Activated gamma-delta T cell treated with anti-CD3 and anti-CD28 coated beads, Interleukin-2, amount 50 U/mL, for 16 hours (primary cell): ENCODE results near the gene NKX1-1.

Experiments used
- DNase-seq: peaks from one replicate; pipeline ENCODE4 v3.0.0-alpha.2; 2020; ENCODE audit warnings: low read depth

NKX1-1 gene

DNA sequence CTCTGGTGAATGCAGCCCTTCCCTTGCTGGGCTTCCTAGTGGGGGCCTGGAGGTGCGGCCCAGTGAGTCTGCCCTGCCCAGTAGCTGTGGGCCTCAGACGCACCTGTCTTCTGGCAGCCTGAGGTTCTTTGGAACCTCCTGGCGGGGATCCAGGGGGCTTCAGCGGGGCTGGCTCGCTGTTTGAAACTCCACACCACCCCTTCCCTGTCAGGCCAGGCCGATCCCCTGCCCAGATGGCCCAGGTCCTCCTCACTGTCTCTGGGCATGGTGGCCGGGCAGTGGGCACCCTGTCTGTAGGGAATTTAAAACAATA is 10.7 kb upstream of the NKX1-1 start:
- DNase-seq, result no peak

DNA sequence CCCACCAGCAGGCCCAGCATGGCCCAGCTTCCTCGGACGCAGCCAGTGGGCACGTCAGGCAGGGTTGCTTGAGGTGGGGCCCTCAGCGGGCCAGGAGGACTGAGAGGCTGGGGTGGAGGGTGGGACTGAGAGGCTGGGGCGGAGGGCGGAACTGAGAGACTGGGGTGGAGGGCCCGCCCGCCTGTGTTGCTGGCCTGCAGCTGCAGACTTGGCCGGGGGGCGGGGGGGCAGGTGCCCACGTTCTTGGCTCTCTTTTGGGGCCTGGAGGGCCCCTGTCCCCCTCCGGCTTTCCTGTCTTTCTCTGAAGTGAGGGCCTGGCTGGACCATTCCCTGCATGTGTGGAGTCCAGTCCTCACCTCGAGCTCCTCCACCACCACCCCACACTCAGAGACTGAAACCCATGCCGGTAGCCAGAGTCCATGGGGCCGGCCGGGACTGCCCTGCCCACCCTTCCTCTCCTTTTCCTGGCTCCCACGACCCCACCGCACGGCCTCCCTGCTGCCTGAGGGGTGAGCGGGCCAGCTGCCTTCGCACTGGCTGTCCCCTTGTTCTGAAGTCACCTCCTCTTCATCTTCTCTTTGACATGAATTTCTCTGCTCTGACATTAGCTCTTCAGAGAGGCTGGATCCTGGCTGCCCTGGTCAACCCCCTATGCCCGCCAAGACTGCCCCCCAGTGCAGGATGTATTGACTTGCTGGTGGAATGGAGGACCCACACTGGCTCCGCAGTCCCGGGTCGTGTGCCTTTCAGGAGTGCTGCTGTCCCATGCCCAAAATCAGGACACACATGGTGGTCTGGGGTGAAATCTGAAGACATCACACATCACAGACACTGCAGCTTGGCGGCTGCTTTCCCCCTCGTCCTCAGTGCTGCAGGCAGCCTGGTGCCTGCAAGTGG is 10.1 kb upstream of the NKX1-1 start:
- DNase-seq, result no peak

DNA sequence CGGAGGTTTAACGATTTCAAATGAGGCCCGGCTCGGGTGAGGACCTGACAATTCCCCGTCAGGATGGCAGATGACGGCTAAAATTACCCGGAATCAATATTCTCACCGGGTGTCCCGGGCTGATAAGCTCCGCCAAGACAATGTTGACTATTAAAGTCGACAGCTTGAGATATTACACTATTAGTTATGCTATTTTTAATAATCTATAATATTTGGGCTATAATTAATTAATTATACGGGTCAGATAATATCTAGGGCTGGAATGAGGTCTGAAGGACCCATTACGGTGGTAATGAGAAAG is 9.4 kb upstream of the NKX1-1 start:
- DNase-seq, result no peak

DNA sequence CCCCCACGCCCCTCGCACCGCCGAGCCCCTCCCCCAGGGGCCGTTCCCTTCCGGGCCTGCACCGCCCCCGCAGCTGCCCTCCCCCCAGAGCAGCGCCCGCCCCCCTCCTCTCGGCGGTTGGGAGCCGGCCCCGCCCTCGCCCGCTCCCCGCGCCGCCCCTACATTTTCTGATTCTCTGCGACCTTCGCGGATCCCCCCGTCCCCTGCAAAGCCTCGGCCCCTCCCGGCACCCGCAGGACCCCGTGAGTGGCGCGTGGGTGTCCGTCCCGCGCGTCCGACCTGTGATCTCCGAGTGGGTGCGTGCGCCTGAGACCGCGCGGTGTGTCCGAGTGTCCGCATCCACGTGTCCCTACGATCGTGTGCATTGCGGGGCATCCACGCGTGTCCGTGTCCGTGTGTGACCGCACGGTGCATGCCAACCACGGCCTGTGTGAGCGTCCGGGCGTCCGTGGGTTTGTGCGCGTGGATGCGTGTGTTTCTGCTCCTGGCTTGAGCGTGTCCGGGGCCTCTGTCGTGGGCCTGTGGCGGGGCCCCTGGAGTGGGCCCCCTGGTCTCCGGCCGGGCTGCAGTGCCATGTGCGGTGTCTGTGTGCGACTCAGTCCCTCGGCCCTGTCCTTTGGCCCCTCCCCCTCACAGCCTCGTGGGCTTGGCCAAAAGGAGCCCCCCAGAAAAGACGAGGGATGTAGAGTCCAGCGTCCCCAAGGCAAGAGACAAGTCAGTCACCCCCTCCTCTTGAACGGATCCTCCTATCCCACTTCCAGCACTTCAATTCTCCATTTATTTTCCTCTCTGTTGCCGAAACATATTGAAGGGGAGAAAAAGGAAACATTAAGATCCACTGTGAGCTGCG is 8.8 kb upstream of the NKX1-1 start:
- no peak for DNase-seq

DNA sequence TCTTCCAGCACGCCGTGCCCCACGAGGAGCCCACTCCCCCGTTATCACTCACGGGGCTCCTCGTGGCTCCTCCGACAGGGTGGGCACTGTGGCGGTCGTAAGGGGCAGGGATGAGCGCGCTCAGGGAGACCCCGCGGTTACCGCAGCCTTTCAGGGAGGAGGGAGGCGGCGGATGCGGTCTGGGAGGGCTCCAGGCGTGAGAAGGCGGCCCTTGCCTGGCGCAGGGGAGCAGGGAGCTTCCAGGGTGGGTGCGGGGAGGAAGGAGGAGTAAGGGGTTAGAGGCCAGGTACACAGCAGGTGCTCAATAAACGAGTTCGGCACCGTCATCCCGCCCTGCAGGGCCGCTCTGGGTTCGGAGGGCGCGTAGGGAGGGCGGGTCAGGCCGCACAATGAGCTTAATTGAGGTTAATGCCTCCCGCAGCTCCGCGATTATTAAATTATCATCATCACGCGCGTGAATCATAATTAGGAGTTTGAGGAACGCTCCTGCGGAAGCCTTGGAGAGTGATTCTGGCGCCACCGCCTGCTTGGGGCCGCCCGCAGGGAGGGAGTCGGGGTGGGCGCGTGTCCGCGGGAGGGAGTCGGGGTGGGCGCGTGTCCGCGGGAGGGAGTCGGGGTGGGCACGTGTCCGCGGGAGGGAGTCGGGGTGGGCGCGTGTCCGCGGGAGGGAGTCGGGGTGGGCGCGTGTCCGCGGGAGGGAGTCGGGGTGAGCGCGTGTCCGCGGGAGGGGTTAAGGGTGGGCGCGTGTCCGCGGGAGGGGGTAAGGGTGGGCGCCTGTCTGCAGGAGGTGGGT is 7.6 kb upstream of the NKX1-1 start:
- DNase-seq, result no peak

DNA sequence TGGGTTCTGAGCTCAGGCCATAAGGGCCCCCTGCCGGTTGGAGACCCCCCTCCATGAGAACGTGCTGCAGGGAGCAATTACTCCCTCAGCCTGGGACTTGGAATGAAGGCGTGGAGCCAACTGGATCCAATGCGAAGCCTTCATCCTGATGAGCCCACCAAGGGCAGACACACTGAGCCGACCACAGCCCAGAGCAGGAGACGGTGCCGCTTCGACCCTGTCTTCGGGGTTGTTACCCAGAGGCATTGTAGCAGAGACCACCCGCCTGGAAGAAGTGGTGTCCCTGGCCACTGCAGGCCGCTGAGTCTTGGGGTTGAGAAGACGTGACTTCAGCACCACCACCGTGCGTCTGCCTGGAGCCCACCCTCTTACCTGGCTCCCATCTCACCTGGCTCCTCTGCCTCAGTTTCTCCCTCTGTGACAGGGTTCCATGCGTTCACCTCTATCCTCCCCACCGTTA is 7.0 kb upstream of the NKX1-1 start:
- no peak for DNase-seq

DNA sequence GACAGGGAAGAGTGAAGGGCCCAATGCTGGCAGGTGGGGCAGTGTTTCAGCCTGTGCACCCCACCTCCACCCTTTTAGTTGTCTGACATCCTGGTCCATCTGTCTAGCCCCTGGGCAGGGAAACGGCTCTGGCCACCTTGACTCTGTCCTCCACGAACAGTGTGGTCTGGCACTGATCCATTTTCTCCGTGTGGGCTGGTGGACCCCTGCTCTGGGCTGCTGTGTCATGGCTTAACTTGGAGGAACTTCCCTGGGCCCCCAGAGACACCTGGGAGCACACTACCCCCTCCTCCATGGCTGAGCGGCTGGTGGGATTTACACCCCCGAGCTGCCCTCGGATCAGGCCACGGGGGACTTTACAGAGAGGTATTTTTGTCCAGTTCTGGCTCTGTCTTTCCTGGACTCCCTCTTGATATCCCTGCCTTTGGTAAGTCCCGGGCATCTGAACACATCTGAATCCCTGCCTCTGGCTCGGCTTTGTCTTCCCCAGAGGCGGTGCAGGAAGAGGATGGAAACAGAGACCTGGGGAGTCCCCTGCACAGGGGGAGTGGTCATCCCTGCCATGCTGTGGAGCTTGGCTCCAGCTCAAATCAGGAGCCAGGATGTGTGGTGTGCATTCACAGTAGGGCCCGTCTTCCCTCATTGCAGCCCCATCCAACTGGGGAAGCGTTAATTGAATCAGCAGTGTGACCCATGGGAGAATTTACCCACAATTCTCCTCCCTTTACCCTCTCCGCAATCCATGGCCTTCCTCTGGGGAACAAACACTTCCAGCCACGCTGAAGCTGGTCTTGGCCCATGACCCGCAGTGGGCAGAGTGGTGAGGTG is 6.3 kb upstream of the NKX1-1 start:
- no peak for DNase-seq

DNA sequence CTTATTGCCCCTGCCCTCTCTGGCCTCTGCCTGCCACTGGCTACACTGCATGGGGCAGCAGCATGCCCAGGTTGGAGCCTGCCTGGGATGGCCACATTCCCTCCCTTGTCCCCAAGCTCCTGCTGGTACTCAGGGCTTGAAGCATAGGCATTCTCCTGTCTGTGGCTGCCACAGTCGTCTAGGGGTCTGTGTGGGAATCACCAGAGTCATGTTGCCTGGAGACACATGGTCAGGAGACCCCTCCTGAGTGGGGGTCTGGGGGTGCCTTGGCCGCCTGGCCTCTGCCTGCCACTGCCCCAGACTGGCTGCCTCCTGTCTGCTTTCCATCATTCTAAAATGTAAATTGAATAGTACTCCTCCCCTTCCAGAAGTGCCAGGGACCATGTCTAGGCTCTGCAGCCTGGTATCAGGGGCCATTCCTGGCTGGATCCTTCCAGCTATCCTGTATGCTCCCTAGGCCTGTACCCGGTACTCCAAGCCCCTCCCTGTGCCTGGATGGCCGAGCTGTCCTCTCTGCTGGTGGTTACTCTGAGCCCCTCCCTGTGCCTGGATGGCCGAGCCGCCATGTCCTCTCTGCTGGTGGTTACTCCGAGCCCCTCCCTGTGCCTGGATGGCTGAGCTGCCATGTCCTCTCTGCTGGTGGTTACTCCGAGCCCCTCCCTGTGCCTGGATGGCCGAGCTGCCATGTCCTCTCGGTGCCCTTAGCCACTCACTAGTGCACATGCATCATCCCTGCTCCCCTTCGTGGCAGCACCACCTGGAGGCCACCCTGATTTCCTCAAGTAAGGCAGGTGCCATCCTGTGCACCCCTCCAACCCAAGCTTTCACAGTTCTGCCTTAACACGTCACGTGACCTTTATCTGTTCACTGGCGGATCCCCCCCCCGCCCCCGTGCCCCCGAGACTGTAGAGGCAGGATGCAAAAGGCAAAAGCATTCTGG is 5.5 kb upstream of the NKX1-1 start:
- no peak for DNase-seq

DNA sequence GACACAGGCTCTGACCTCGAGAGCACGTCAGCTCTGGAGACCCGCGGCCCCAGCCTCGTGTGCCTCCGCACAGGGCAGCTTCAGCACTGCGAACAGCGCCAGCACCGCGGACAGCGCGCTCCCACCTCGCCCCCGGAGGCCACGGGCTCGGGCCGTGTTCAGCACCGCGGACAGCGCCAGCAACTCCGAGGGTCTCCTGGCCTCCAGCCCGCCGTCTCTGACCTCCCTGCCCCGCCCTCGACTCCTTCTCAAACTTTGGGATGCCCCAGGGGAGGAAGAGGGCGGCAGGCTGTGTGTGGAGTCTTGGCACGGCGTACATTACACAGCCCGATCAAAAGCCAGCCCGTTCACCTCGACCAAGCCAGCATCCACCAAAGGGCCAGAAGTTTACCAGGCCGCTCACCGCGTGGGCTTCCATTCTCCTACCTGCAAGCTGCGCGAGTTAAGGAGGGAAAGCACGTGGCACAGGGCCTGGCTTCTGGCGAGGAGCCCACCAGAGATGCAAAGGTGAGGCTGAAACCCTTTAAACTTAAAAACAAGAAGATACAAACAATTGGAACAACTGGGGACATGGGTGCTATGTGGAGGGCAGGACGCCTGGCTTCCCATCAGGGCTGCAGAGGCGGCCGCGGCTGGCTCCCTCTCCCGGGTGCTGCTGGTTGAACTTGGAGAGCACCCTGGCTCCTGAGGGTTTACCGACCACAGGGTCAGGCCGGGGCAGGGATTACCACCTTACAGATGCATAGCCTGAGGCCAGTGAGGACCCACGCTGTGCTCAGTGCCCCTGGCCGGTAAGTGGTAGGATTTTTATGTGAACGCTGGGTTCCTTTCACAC is 4.5 kb upstream of the NKX1-1 start:
- no peak for DNase-seq

DNA sequence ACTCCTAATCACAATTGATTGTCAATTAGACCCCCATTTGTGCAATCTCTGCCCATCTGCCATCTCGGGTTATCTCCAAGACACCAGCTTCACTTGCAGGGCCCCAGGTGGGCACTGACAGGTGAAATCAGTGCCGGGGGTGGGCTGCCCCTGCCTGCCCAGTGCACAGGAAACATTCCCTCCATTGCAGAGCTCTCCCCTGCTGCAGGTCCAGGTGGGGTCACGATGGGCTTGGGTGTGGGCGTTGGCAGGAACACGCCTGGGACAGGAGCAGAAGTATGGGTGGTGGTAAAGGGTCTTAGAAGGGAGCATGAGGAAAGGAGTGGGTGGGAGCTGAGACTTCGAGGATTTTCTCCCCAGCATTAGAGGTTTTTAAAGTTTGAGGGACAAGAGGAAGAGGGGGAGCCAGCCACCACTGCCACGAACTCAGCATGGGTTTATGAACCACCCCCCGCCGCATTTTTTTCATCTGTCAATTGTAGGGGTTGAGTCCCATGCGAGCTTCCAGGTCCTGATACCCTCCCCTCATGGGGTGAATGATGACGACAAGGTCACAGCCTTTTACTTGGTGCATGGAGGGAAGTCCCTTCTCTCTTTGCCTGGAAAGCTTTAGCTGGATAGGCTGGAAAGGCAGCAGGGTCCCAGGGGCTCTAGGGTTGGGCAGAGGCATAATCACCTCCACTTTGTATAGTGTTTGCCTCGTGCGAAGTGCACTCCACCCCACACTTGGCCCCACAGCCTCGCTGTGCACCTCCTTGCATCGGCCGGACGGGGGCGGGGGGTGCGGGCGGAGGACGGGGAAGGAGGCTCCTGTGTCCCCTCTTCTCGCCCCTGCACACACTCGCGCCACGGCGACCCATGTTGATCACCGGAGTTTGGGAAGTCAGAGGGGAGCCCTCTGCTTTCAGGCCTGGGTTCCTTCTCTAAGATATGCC is 3.5 kb upstream of the NKX1-1 start:
- DNase-seq, result no peak

DNA sequence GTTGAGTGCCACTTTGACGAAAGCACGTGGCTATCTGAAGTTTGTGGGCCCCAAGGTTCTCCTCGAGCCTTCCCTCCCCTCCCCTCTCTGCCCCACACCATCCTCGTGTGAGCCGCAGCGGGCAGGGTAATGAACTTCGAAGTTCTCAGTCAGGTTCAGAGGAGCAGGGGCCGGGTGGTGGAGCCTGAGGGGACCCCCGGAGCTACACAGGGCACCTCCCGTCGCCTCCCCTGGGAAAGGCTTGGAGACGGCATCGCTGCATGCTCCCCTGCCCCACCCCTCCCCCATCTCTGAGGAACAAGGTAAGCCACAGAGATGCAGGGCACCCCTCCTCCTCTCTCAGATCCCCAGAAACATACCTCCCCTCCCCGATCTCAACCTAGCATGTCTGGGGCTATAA is 2.8 kb upstream of the NKX1-1 start:
- no peak for DNase-seq

DNA sequence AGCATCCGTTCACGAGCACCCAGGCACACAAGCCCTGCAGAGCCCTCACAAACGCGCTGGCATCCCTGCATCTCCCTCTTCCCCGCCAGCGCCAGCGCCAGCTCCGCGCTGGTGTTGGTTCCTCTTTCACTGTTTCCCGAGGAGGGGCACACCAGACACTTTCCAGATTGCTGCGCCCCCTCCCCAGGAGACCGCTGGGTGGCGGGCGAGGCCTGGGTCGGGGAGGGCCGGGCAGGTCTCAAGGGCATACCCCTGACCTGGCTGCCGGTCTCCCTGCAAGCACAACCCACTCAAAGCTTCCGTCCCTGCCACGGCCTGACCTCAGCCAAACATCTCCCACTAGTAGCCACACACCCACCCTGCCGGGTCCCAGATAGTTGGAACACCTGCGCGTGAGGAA is 2.2 kb upstream of the NKX1-1 start:
- no peak for DNase-seq

DNA sequence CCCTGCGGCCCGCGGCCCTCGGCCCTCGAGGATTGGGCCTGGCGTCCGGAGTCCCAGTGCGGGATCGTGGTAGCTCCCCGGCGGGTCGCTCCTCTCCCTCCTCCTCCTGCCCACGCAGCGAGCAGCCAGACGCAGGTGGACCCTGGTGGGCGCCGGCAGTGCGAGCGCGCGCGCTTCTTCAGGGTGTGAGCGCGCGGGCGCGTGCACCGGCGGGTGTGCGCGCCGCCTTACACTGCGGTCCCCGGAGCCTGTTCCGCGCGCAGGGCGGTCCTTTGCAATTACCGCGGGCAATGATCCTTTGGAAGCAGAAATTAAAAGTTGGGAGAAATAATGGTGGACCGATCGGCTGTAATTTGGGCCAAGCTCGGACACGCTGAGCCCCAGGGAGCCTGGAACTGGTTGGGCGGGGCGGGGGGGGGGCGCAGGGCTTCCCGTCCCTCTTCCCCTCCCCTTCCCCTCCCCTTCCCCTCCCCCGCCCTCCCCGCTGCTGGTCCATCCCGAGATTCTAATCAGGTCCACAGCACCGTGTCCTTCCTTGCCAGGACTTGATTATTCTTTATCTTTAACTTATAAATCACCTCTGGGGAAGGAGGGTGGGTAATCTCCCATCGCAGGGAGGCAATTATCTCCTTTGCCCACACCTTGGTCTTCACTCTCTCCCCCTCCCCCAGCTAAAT is 1.6 kb upstream of the NKX1-1 start:
- DNase-seq, result no peak

DNA sequence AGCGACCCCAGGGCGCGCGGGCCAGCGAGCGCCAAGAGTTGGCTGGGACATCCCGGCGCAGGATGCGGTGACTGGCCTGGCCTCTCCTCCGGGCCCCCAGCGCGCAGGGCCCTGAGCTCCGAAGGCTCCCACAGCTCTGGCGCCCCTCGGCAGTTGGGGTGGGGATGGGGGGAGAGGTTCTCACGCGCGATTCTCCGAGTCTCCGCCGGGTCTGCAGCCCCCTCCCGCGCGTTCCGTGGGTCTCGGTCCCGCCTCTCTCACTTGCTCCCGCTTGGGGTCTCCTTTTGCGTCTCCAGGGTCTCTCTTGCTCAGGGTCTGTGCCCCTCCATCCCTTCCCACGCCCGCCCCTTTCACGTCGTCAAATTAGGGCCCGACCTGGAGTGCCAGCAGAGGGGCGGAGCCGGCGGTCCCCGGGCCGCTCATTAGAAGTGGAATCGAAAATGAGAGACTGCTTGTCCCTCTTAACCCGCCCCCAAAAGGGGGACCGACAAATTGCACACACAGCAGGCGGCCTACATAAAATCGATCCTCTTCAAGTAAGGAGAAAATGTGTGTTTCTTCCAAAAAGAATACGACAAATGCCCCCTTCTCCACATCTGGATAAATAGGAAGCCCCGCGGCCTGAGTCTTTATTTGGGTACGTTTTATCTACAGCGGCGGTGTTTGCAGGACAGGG is 877 bp upstream of the NKX1-1 start:
- no peak for DNase-seq

DNA sequence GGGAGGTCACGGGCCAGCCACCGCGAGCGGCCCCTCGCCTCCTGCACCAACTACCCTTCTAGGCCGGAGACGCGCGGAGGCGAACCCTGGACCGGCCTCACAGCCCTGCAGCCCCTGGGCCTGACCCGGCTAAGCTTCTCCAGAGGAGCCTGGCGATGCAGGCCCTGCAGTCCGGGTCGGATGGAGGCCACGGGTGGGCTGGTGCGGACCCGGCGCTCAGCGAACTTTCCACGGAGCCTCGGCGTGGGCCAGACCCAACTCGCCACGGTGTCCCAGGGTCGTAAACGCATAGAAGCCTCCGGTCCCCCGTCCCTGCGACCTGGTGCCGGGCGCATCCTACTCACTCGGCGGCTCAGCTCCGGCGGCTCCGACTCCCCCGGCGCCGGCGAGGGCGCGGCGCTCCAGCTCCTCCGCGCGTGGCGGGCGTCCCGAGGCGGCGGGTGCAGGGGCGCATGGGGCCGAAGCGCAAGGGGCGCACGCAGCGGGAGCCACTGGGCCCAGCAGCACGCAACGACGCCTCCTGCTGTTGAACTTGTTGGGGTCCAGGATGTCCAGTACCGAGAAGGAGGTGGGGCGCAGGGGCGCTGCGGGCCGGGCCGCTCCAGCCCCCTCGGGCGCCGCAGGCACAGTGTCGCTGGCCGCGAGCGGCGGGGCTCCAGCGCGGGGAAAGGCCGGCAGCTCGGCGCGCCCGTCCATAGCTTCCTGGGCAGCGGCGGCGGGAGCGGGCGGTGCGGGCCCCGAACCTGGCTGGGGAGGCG is 427 bp downstream of the NKX1-1 start:
- no peak for DNase-seq

DNA sequence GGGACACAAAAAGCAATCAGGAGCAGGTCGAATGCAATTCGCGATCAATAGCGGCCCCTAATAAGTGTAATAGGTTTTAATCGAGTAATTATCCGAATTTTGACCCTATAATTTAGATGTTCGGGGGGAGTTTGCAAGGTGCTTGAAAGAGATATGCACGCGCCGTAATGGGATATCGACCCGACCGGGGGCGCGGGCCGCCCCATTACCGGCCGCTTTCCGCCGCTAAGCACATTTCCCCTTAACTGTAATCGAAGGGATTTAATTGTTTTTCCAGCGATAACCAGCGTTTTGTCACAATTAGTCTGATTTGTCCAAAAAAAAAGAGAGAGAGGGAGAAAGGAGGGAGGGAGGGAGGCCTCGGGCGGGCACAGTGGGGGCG is 997 bp downstream of the NKX1-1 start:
- DNase-seq, result no peak
